CD4-positive, alpha-beta T cell treated with Interferon alpha-2 for 1 hour (primary cell): ENCODE results near the gene SLC29A1.

Source experiments
- DNase-seq, 2 donors: peaks; one replicate each; pipeline ENCODE4 v3.0.0-alpha.2; 2020 to 2022

SLC29A1 gene

GRCh38 chr6:44256775-44257024 lies 33.3 kb downstream of the SLC29A1 start:
- no peak for DNase-seq

GRCh38 chr6:44257025-44257752 lies 33.8 kb downstream of the SLC29A1 start, which contains the start of gene SLC35B2:
Gene SLC35B2 (minus strand): TSS chr6:44257528. CDS start chr6:44257410, 118 bp downstream.
- DNase-seq, result peak; percentile 73 to 84

GRCh38 chr6:44257753-44258324 lies 34.4 kb downstream of the SLC29A1 start:
- DNase-seq, result no peak

GRCh38 chr6:44258325-44258863 lies 35.0 kb downstream of the SLC29A1 start:
- no peak for DNase-seq

GRCh38 chr6:44258921-44259320 lies 35.5 kb downstream of the SLC29A1 start:
- DNase-seq, result no peak

GRCh38 chr6:44260011-44260410 lies 36.6 kb downstream of the SLC29A1 start:
- DNase-seq, result no peak

- no peak for DNase-seq
Measured at GRCh38 chr6:44260451-44261297, 37.3 kb downstream of the SLC29A1 start.

- DNase-seq, result no peak
Measured at GRCh38 chr6:44261581-44261980, 38.2 kb downstream of the SLC29A1 start.

GRCh38 chr6:44262467-44263353 lies 39.3 kb downstream of the SLC29A1 start:
- DNase-seq, result peak; percentile 29 to 51

- peak; percentile 72 to 82 for DNase-seq
Measured at GRCh38 chr6:44263354-44264100, 40.1 kb downstream of the SLC29A1 start.

- DNase-seq, result peak; percentile 62 to 80
Measured at GRCh38 chr6:44264154-44265006, 41.0 kb downstream of the SLC29A1 start.

GRCh38 chr6:44265007-44265721 lies 41.8 kb downstream of the SLC29A1 start, which contains the start of gene NFKBIE:
Gene NFKBIE (minus strand): TSS chr6:44265551. CDS start chr6:44265346, 205 bp downstream.
- DNase-seq, result peak; percentile 97

GRCh38 chr6:44265722-44266233 lies 42.4 kb downstream of the SLC29A1 start:
- DNase-seq, result no peak

GRCh38 chr6:44266347-44266746 lies 43.0 kb downstream of the SLC29A1 start:
- no peak for DNase-seq

GRCh38 chr6:44267252-44267651 lies 43.9 kb downstream of the SLC29A1 start:
- DNase-seq, result no peak

- peak; percentile 58 to 77 for DNase-seq
Measured at GRCh38 chr6:44268095-44268628, 44.8 kb downstream of the SLC29A1 start.

- no peak for DNase-seq
Measured at GRCh38 chr6:44269178-44269920, 46.0 kb downstream of the SLC29A1 start.

- DNase-seq, result peak in 1 of 2 donors; percentile 47
Measured at GRCh38 chr6:44269921-44270525, 46.6 kb downstream of the SLC29A1 start, which contains the start of gene TMEM151B. Gene TMEM151B (plus strand): TSS chr6:44270450. CDS start chr6:44270743, 293 bp downstream.
